ENCODE data around the gene RBM19.
A peak's percentile ranks its signal among the peaks of the same experiment; 100 is the strongest.
"Not testable (repeated sequence)": the region's sequence is repeated elsewhere in the genome, so short reads cannot be mapped to it uniquely, and the experiment has no call there.

The RBM19 gene

GRCh38 chr12:113965951-113966797 is at the start of gene RBM19:
TSS of gene RBM19 (minus strand) at chr12:113966325. CDS start at chr12:113966227, 98 bp downstream.
- peak; percentile 99 for DNase-seq (ENCODE audit: low read depth, low spot score)

- DNase-seq (ENCODE audit: low read depth, low spot score): no peak
Measured at GRCh38 chr12:114015851-114016250, 49.7 kb upstream of the RBM19 start.

- DNase-seq (ENCODE audit: low read depth, low spot score): peak; percentile 74
Measured at GRCh38 chr12:114013575-114014345, 47.6 kb upstream of the RBM19 start.

GRCh38 chr12:114012744-114013431 is 46.8 kb upstream of the RBM19 start:
- no peak for DNase-seq (ENCODE audit: low read depth, low spot score)

- DNase-seq (ENCODE audit: low read depth, low spot score): no peak
Measured at GRCh38 chr12:114011711-114012110, 45.6 kb upstream of the RBM19 start.

- no peak for DNase-seq (ENCODE audit: low read depth, low spot score)
Measured at GRCh38 chr12:114006482-114007425, 40.6 kb upstream of the RBM19 start.

GRCh38 chr12:114004402-114004801 is 38.3 kb upstream of the RBM19 start:
- no peak for DNase-seq (ENCODE audit: low read depth, low spot score)

GRCh38 chr12:114003286-114003685 is 37.2 kb upstream of the RBM19 start:
- DNase-seq (ENCODE audit: low read depth, low spot score): no peak

GRCh38 chr12:114001511-114002340 is 35.6 kb upstream of the RBM19 start:
- DNase-seq (ENCODE audit: low read depth, low spot score): no peak

- no peak for DNase-seq (ENCODE audit: low read depth, low spot score)
Measured at GRCh38 chr12:114000861-114001260, 34.7 kb upstream of the RBM19 start.

GRCh38 chr12:114000261-114000660 is 34.1 kb upstream of the RBM19 start:
- not testable (repeated sequence) for DNase-seq (ENCODE audit: low read depth, low spot score)

- no peak for DNase-seq (ENCODE audit: low read depth, low spot score)
Measured at GRCh38 chr12:113997365-113997764, 31.2 kb upstream of the RBM19 start.

- DNase-seq (ENCODE audit: low read depth, low spot score): peak; percentile 34
Measured at GRCh38 chr12:113996026-113996425, 29.9 kb upstream of the RBM19 start.

- DNase-seq (ENCODE audit: low read depth, low spot score): no peak
Measured at GRCh38 chr12:113994051-113994450, 27.9 kb upstream of the RBM19 start.

GRCh38 chr12:113992751-113993150 is 26.6 kb upstream of the RBM19 start:
- DNase-seq (ENCODE audit: low read depth, low spot score): not testable (repeated sequence)

- DNase-seq (ENCODE audit: low read depth, low spot score): no peak
Measured at GRCh38 chr12:113991224-113992044, 25.3 kb upstream of the RBM19 start.

- DNase-seq (ENCODE audit: low read depth, low spot score): peak; percentile 32
Measured at GRCh38 chr12:113990250-113991223, 24.4 kb upstream of the RBM19 start.

- no peak for DNase-seq (ENCODE audit: low read depth, low spot score)
Measured at GRCh38 chr12:113988976-113989375, 22.9 kb upstream of the RBM19 start.
